Non-pigmented ciliary epithelial cell (primary cell): ENCODE data around the gene TPST1.
"Not testable (repeated sequence)": the region's sequence is repeated elsewhere in the genome, so short reads cannot be mapped to it uniquely, and the experiment has no call there.

Experiments
- DNase-seq: peaks from one replicate; pipeline ENCODE4 v3.0.0-alpha.2; 2010; ENCODE audit warnings: low read depth

The TPST1 gene

DNA sequence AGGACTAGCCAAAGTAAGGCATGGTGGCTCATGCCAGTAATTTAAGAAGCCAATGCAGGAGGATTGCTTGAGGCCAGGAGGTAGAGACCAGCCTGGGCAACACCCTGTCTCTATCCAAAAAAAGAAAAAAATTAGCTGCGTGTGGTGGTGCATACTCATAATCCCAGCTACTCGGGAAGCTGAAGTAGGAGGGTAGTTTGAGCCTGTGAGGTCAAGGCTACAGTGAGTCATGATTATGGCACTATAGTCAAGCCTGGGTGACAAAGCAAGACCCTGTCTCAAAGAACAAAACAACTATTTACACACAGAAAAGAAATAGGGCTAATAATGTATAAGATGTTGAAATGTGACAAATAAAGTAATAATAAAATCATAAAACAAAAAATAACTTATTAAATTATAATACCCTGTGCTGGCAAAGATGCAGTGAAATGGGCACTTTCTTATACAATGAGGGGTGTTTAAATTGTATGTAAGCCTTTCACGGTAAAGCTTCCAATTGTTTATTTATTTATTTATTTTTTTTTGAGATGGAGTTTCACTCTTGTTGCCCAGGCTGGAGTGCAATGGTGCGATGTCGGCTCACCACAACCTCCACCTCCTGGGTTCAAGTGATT is 175.2 kb downstream of the TPST1 start:
- DNase-seq, result no peak

DNA sequence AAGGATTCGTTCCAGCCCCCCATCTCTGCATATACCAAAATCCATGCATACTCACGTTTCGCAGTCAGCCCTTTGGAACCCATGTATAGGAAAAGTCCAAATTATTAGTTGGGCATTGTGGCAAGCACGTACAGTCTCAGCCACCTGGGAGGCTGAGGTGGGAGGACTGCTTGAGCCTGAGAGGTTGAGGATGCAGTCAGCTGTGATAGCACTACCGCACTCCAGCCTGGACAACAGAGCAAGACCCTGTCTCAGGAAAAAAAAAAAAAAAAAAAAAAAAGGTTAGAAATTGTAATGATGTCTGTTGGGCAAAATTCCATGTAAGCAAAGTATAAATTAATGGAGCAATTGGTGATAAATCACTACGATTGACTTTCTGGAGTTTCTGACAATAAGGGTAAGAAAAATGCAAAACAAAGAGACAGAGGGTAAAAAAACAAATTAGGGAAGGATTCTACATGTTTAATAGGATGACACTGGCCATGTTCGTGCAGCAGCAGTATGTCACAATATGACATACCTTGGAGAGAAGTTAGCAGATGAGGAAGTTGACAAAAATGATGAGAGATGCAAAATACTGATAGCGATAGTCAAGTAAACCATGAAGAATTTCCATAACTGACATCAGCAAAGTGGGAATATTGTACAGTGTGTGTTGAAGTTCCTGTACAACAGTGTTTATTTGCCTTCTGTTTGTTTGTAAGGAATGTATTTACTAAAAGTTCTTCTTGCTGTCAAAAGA is 177.2 kb downstream of the TPST1 start:
- not testable (repeated sequence) for DNase-seq

- not testable (repeated sequence) for DNase-seq
These were observed 180.2 kb downstream of the TPST1 start for GRCh38 chr7:66385191-66385905.

- DNase-seq, result not testable (repeated sequence)
These were observed 190.0 kb downstream of the TPST1 start for GRCh38 chr7:66395128-66395571.

- not testable (repeated sequence) for DNase-seq
These were observed 190.9 kb downstream of the TPST1 start for GRCh38 chr7:66396052-66396451.

DNA sequence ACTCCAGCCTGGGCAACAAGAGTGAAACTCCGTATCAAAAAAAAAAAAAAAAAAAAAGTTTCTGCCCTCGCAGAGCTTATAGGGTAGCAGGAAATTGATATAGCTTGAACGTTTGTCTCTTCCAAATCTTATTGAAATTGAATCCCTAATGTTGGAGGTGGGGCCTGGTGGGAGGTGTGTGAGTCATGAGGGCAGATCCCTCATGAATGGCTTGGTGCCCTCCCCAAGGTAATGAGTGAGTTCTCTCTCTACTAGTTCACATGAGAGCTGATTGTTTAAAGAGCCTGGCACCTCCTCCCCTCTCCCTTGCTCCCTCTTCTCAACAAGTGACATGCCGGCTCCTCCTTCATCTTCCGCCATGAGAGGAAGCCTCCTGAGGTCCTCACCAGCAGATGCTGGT is 193.7 kb downstream of the TPST1 start:
- DNase-seq, result not testable (repeated sequence)

DNA sequence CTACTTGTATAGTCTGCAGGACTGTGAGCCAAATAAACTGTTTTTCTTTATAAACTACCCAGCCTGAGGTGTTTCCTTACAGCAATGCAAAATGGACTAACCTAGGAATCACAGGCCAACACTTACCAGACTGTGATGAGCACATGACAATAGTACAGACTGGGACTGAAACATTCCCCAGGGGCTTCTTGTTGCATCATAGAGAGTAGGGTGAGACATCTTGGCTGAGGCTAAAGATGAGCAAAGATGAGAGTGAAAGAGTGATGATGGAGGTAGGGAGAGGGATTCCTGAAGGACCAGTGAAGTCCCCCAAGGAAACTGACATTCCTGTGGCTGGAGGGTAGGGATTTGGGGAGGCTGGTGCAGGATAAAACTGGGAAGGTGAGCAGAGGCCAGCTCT is 194.4 kb downstream of the TPST1 start:
- no peak for DNase-seq

GRCh38 chr7:66400400-66400799 is 195.3 kb downstream of the TPST1 start:
- no peak for DNase-seq

- not testable (repeated sequence) for DNase-seq
These were observed 196.0 kb downstream of the TPST1 start for GRCh38 chr7:66401126-66401525.

GRCh38 chr7:66401932-66402331 is 196.8 kb downstream of the TPST1 start:
- not testable (repeated sequence) for DNase-seq

- DNase-seq, result no peak
These were observed 198.4 kb downstream of the TPST1 start for GRCh38 chr7:66403564-66403963.

DNA sequence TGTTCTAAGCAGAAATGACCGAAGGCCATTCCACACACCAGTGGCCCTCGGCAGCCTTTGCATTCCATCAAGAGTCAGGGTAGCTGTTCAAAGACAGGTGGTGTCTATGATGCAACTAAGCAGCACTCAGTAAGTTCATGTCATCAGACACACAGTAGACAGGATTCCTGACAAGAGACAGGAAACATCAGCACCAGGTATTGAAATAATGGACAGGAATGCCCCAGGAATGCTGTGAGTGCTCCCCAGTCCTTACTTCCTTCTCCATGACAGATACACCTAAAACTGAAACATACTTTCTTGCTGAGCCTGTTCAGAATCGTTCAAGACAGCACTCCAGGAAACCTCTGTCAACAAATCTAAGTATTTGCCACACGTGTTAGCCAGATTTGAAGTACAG is 204.4 kb downstream of the TPST1 start:
- no peak for DNase-seq
